Forelimb muscle (tissue), 1 donor: ENCODE results near the gene TMEM45A. TPM values are rescaled to one million over a fixed set of nuclear protein-coding genes. Genes with fewer than 3 reads are reported as not detected.
"Not testable (repeated sequence)": the region's sequence is repeated elsewhere in the genome, so short reads cannot be mapped to it uniquely, and the experiment has no call there.

ENCODE experiments used
- DNase-seq: peaks from one replicate; pipeline ENCODE4 v3.0.0-alpha.2; 2013; ENCODE audit warnings: low read depth
- polyA plus RNA-seq: library from polyadenylated mRNA; unstranded; fragments of 120-200 nt; gene quantifications from one replicate; pipeline ENCODE4 v1.2.1, GENCODE V29; 2013; ENCODE audit not compliant: insufficient read length

TMEM45A gene, protein sequence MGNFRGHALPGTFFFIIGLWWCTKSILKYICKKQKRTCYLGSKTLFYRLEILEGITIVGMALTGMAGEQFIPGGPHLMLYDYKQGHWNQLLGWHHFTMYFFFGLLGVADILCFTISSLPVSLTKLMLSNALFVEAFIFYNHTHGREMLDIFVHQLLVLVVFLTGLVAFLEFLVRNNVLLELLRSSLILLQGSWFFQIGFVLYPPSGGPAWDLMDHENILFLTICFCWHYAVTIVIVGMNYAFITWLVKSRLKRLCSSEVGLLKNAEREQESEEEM
- 14.4 TPM for polyA plus RNA-seq

- peak; percentile 67 for DNase-seq
Measured at GRCh38 chr3:100492059-100493006, at the start of gene TMEM45A. TSS of gene TMEM45A (plus strand) at chr3:100492619. CDS start at chr3:100555212, 62,593 bp downstream.

- DNase-seq = no peak
Measured at GRCh38 chr3:100443690-100444089, 48.7 kb upstream of the TMEM45A start.

DNA sequence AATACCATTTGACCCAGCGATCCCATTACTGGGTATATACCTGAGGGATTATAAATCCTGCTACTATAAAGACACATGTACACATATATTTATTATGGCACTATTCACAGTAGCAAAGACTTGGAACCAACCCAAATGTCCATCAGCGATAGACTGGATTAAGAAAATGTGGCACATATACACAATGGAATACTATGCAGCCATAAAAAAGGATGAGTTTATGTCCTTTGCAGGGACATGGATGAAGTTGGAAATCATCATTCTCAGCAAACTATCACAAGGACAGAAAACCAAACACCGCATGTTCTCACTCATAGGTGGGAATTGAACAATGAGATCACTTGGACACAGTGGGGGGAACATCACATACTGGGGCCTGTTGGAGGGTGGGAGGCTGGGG, 45.4 kb upstream of the TMEM45A start:
- DNase-seq = not testable (repeated sequence)

DNA sequence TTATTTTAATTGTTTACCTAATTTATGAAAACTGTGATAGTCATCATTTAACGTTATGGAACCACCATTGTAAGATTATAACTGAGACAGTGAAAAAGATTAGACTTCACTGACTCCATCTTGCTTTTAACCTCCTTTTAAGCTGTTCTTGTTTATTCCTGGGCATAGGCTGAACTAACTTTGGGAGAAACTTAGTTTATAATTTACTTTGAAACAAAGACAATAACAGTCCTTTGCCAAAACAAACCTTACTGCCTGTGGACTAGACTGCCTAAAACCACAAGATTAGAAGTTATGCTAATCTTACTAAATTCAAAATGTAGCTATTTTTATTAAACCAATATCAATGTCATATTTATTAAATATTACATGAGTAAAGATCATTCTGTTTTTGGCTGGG, 44.3 kb upstream of the TMEM45A start:
- DNase-seq = no peak

DNA sequence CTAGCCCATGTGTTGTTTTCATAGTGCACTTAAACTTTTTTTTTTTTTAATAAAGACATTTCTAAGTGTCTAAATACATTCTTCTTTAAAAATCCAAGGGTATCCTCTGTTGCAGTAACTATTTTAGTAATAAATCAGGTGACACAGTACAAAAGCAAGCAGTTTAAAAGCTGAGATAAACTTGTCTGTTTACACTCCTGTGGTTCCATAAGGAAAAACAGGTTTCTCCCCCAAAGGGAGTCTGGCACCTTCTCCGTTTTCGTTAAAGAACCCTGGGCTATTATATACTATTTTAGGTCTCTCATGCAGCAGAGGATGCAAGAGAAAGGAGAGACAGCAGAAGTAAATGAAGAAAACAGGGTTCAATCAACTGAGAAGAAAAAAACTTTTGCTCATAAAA, 43.2 kb upstream of the TMEM45A start:
- no peak for DNase-seq

GRCh38 chr3:100454677-100455076, 37.7 kb upstream of the TMEM45A start:
- no peak for DNase-seq

DNA sequence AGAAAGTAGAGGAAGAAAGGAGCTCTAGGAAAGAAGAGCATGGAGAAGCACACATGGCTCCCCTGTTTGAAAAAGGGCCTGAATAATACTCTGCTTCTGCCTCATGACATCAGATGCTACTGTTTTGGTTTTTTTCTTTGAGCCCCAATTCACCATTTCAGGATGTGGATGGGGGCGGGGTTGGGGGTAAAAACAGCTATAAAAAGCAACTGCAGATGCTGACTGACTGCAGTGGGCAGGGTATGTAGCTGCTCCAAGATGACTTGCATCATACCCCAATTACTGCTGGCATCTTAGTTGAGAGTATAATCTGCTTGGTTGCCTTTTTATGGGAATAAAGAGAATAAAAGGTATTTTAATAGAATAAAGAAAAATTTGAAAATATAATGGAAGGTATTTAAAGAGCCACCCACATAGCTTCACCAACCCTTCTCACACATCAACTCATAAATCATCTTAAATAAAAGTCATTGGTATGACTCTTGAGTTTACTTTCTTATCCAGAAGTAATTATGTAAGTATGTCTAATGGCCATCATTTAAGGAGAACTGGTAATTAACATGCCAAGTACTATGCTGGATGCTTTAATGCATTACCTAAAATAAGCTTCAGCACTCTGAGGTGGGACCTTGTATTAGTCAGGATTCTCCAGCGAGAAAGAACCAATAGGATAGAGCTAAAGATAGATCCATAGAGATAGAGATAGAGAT, 36.4 kb upstream of the TMEM45A start:
- no peak for DNase-seq

- no peak for DNase-seq
Measured at GRCh38 chr3:100456745-100457144, 35.7 kb upstream of the TMEM45A start.

GRCh38 chr3:100457811-100458210, 34.6 kb upstream of the TMEM45A start:
- DNase-seq = no peak

GRCh38 chr3:100458814-100459213, 33.6 kb upstream of the TMEM45A start:
- no peak for DNase-seq

GRCh38 chr3:100463002-100463401, 29.4 kb upstream of the TMEM45A start:
- peak; percentile 11 for DNase-seq

- DNase-seq = no peak
Measured at GRCh38 chr3:100463646-100464155, 28.7 kb upstream of the TMEM45A start.

- DNase-seq = no peak
Measured at GRCh38 chr3:100465892-100466777, 26.3 kb upstream of the TMEM45A start.

- no peak for DNase-seq
Measured at GRCh38 chr3:100467133-100467532, 25.3 kb upstream of the TMEM45A start.

DNA sequence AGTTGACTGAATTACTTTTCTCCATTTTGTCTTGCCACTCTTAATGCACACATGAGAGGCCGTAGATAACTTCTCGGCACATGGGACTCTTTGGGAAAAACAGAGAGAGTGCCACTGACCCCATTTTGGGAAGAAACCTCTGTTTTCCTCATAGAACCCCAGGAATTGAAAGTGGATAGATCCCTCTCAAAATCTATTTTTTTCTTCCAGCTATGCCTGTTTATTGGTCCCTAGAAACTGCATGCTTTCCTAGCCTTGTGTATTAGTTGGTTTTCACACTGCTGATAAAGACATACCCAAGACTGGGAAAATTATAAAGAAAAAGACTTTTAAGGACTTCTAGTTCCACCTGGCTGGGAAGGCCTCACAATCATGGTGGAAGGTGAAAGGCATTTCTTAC, 23.7 kb upstream of the TMEM45A start:
- no peak for DNase-seq

DNA sequence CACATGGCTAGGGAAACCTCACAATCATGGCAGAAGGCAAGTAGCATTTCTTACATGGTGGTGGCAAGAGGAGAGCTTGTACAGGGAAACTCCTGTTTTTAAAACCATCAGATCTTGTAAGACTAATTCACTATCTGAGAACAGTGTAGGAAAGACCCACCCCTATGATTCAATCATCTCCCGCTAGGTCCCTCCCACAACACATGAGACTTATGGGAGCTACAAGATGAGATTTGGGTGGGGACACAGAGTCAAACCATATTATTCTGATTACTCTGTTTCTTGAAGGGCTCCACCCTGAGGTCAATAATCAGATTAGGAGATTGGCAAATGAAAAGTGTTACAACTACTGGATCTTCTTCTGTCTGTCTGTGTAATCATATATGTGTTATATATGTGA, 21.5 kb upstream of the TMEM45A start:
- DNase-seq = no peak

GRCh38 chr3:100471444-100471843, 21.0 kb upstream of the TMEM45A start:
- no peak for DNase-seq

GRCh38 chr3:100477851-100478360, 14.5 kb upstream of the TMEM45A start:
- not testable (repeated sequence) for DNase-seq

DNA sequence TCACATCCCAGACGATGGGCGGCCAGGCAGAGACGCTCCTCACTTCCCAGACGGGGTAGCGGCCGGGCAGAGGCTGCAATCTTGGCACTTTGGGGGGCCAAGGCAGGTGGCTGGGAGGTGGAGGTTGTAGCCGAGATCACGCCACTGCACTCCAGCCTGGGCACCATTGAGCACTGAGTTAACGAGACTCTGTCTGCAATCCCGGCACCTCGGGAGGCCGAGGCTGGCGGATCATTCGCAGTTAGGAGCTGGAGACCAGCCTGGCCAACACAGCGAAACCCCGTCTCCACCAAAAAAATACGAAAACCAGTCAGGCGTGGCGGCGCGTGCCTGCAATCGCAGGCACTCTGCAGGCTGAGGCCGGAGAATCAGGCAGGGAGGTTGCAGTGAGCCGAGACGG, 13.9 kb upstream of the TMEM45A start:
- DNase-seq = not testable (repeated sequence)

DNA sequence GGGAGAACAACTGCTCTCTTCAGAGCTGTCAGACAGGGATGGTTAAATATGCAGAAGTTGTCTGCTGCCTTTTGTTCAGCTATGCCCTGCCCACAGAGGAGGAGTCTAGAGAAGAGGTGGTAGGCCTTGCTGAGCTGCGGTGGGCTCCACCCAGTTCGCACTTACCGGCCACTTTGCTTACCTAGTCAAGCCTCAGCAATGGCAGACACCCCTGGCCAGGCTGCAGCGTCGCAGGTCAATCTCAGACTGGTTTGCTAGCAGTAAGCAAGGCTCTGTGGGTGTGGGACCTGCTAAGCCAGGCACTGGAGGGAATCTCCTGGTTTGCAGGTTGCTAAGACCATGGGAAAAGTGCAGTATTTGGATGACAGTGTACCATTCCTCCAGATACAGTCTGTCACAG, 12.3 kb upstream of the TMEM45A start:
- no peak for DNase-seq

DNA sequence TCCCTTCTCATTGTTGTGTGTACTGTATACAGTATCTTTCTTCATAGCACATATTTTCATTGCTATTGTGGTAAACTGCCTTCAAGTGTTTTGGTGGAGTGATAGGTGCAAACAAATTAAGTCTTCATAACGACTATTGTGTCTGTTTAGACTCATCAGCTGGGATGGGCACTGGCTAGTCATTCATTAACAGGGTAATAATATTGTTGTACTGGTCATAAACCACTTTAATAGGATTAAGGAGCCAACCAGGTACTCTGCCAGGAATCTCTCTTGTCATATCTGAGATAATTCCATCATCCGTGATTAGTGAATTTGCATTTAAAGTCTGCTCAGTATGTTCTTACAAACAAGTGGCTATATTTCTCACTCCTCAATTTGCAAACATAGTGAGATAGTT, 10.2 kb upstream of the TMEM45A start:
- no peak for DNase-seq
